HG03571 (cell line): ENCODE data around the gene GABRG3.
"Not testable (repeated sequence)": the region's sequence is repeated elsewhere in the genome, so short reads cannot be mapped to it uniquely, and the experiment has no call there.

ENCODE experiments used
- ATAC-seq: cut with Tn5 transposase; IDR thresholded peaks from one replicate; pipeline ENCODE4 v1.9.1; 2021; ENCODE audit not compliant: unreplicated experiment

Gene GABRG3

GRCh38 chr15:26985050-26985449 is 14.1 kb downstream of the GABRG3 start:
- no peak for ATAC-seq

- no peak for ATAC-seq
Observed at GRCh38 chr15:26996250-26996649, 25.3 kb downstream of the GABRG3 start.

DNA sequence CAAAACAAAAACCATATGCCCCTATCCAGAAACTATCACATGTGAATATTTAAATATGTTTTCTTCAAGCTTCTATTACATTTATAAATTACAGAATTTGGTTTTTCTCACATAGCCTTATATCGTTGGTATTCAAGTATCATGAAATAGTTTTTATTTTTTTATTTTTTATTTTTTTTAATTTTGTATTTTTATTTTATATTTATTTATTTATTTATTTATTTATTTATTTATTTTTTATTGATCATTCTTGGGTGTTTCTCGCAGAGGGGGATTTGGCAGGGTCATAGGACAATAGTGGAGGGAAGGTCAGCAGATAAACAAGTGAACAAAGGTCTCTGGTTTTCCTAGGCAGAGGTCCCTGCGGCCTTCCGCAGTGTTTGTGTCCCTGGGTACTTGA is 32.0 kb downstream of the GABRG3 start:
- ATAC-seq = not testable (repeated sequence)

- not testable (repeated sequence) for ATAC-seq
Observed at GRCh38 chr15:27004226-27004625, 33.2 kb downstream of the GABRG3 start.

DNA sequence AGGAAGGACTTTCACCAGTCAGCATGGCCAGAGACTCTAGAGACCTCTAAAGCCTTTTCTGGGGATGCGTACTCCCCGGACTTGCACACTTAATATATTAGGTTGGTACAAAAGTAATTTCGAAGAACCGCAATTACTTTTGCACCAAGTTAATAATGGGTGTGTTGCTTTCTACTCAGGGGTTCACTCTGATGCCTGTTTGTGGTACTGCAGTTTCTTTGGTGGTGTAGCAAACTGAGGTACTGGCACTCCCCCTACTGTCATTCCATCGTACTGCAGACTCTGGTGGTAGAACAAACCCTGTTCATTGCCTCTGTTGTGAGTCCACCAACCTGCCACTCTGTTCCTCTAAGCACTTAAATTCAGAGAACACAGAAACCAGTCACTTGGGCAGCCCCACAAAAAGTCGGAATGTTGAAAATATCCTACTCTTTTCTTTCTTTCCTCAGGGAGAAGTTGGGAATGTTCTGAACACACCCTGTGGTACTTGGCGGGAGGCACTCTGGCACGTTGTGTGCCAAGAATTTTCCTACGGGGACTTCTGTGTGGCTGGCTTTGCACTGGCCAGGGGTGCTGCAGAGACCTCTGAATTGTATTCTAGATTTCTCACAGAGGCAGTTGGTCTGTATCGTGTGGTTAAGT is 46.3 kb downstream of the GABRG3 start:
- no peak for ATAC-seq

DNA sequence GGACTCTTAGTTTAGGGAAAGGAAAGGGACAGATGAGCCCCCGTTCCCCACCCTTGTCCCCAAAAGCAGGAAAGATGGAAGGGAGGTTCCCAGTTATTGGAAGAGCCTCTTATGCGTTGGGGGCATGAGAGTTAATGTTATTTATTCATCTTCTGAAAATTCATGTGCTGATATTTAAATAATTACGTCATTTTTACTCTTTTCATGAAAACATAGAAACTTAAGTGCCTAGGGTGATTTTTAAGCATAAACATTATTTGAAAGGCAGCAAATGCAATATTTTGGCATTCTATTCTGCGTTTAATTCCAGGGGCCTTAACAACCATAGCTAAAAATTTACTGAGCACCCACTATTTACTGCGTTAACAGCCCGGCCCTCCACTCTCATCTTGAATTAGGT is 48.7 kb downstream of the GABRG3 start:
- ATAC-seq = no peak

- no peak for ATAC-seq
Observed at GRCh38 chr15:27025481-27025966, 54.5 kb downstream of the GABRG3 start.

DNA sequence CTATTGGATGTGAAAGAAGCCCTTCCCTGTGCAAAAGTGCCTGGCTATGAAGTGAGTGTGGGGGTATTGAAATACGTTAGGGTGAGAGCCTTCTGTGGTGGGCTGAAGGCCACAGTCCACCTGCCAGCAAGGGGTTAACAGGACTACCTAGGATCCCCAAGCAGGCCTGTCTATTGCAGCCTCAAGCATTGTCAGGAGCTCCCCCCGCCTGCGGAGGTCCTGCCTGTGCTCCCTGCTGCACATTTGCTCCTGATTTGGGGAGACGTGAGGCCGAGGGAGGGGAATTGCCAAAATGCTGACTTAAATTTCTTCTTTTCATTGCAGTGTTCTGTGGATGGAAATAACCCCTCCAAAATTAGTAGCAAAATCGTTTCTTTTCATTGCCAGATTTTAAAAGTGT is 56.2 kb downstream of the GABRG3 start:
- no peak for ATAC-seq

- no peak for ATAC-seq
Observed at GRCh38 chr15:27028858-27029477, 58.0 kb downstream of the GABRG3 start.

GRCh38 chr15:27036210-27036609 is 65.2 kb downstream of the GABRG3 start:
- ATAC-seq = no peak

DNA sequence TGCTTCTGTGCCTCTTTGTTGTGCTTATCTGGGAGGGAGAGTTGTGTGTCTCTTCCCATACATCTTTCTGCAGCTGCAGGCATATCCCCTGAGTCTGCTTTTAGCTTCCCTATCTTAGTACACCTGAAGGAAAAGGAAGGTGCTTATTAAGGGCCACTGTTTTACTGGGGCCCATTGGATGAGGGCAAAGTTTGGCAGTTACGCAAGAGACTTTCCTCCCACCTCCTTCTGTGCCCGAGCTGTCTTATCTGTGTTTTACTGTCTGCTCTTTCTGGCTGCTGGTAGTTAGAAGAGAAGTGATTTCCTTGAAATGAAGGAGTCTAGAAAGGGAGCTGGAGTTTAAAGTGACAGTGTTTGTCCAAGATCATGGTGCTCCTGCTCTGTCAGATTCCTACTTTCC is 66.5 kb downstream of the GABRG3 start:
- no peak for ATAC-seq

DNA sequence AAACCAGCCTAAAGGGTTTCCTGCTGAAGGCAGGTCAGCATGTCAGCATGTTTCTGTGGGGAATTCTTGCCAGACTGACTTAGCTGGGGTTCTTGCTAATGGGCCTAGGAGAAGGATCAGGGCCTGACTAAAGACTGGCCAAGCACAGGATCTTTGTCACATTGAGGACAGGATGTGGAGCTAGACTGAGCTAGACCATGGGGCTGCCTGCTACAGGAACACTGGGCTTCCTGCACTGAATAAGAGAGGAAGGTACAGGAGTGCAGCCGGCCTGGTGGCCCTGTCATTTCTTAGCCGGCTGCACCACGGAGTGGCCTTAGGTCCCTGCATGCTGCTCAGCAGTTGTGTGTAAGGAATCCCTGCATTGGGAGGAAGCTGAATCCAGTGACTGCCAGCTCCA is 68.2 kb downstream of the GABRG3 start:
- no peak for ATAC-seq

DNA sequence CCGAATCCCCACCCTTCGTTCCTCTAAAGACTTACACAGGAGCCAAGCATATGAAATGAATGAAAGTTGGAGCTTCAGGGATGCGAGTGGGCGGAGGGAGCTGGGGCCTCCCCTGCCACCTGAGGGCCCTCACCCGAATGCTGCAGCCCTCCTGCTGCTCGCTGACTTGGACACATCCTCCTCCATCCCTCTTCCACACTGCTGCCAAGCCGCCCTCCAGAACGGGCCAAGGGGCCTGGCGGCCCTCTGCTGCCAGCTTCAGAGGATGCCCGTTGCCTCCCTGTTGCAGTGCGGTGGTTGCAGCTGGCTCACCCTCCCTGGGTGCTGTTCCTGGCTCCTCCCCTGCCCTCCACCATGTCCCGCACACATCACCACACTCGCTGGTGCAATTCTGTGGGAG is 71.2 kb downstream of the GABRG3 start:
- no peak for ATAC-seq

DNA sequence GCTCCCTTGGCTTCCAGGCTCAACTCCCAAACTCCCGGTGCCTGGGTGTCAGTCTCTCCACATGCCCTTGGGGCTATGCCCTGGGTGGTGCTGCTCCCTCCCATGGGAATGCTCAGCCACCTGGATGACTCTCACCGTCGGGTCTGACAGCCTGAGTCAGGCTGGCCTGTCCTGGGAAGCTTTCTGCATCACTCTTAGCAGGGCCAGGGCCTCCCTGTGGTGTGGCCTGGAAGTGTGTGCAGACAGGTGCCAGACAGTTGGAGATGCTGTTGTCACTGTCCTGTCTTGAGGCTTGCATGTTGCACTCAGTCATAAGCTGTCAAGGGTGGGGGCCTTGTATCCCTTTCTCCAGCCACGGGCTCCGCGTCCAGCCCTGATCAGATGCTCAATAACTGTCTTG is 71.7 kb downstream of the GABRG3 start:
- ATAC-seq = no peak

DNA sequence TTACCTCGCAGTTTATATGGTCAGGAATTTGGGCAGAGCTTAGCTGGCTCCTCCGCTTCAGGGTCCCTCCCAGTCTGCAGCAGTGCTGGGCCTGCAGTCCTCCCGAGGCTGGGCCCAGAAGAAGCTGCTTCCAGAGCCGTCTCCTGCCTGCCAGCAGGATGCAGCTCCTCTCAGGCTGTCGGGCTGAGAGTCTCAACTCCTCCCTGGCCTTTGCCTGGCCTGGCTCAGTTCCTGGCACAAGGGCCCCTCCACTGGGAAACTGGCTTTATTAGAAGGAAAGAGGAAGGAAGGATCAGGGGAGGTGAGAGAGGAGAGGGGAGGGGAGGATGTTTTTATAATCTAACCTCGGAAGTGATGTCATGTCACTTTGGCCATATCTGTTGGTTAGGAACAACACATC is 72.8 kb downstream of the GABRG3 start:
- ATAC-seq = no peak

- ATAC-seq = no peak
Observed at GRCh38 chr15:27045796-27046195, 74.8 kb downstream of the GABRG3 start.

- ATAC-seq = no peak
Observed at GRCh38 chr15:27046880-27047279, 75.9 kb downstream of the GABRG3 start.

- ATAC-seq = no peak
Observed at GRCh38 chr15:27050163-27050562, 79.2 kb downstream of the GABRG3 start.

DNA sequence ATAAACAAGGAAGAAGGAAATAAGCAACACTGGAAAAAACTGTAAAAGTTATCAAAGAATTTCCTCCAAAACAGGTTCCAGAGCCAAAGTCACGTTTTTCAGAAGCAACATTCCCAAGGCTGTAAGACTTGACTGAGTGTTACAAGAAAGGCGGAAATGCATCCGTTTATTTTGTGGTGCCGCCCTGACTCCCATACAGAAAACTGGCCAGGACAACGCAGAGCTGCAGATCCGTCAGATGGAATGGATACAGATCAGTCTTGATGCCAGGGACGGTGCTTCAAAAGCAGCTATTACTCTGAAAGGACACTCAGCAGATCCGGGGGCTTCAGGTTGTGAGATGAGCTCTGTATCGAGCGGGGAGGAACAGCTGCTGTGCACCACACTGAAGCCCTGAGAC is 83.4 kb downstream of the GABRG3 start:
- ATAC-seq = no peak

DNA sequence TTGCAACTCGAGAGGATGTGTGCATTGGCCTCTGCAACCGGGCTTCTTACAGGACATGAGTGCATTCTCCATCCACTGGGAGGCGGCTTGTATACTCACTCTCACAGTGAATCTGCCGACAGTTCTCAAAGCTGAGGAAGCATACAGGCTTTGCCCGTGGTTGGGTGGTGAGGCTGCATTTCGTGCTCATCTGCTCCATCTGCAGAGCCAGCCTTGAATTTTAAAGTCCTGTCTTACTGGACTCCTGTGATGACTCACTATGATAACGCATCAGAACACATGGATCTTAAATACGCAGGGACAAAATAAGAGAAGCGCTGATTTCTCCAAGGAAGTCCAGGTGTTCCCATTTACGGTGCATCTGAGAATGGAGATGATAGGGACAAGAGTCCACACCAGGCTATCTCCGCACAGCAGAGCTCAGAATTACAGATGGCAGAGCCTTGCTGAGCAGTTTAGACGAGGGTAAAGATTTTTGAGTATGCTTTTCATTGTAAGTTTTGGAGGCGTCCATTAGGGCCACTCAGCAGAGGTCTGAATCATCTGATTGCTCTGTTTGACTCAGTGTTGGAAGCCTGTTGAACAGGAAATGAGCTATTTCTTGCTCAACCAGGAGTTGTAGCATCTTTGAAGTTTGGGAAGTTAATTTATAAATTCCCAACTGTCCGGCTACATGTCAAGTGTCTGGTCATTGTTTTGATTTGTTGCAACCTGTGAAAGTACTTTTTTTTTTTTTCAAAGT is 87.1 kb downstream of the GABRG3 start:
- ATAC-seq = no peak

- ATAC-seq = no peak
Observed at GRCh38 chr15:27058939-27059338, 88.0 kb downstream of the GABRG3 start.

DNA sequence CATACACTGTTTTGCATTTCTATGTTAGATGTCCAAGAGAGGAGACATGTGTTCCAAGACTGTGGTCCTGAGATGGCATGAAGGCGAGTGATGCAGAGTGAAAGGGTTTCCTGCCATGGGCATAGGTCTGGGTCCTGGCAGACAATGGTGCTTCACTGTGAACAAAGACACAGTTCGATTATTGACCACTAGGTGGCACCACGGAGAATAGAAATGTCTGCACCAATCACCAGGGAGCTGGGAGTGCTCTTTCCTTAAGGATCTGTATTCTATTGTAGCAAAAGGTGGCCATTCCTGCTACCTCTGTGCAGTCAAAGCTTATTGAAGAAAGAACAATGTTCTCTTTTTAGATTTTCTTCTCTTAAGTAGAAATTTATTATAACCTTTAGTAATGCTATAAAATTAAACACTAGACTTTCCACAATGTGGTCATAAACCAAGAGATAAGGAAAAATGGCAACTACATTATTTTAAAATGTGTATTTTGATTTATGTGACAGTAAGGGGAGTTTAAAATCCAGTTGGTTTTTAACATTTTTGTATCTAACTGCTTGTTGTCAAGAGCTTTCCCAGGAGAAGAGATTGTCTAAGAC is 88.7 kb downstream of the GABRG3 start:
- no peak for ATAC-seq
